OCI-LY1 (cell line): ENCODE measurements around the gene ARAP3.

Experiments used
- EZH2 ChIP-seq: fragments of 200-600 bp; sonication (generic), shearing (Covaris generic); IDR thresholded peaks from 2 replicates; pipeline ENCODE4 v1.8.0; 2017; ENCODE audit warnings: borderline replicate concordance, mixed run types, mild to moderate bottlenecking, antibody characterized with exemption, low read length, moderate library complexity, mixed read lengths
- TF ChIP-seq, protein P1 (sequence below): fragments of 200-600 bp; sonication (generic), shearing (Covaris generic); IDR thresholded peaks from 2 replicates; pipeline ENCODE4 v1.5.1; 2017; ENCODE audit warnings: mild to moderate bottlenecking, antibody characterized with exemption, low read length, moderate library complexity, mixed read lengths

DNA sequence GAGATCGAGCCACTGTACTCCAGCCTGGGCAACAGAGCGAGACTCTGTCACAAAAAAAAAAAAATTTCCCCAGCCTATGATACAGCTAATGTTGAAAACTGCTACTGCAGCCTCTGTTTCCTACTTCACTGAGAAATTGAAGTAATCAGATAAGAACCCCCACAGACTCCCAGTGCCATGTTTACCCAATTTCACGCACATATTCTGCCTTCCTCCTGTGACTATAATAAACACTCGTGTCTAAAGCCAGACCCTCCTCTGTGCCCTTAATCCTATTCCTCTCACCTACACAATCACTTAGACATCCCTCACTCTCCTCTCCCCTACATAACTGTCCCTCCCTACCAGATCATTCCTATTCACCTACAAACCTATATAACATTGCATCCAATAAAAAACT is 6.4 kb downstream of the ARAP3 start:
- TF ChIP-seq, protein P1, sequence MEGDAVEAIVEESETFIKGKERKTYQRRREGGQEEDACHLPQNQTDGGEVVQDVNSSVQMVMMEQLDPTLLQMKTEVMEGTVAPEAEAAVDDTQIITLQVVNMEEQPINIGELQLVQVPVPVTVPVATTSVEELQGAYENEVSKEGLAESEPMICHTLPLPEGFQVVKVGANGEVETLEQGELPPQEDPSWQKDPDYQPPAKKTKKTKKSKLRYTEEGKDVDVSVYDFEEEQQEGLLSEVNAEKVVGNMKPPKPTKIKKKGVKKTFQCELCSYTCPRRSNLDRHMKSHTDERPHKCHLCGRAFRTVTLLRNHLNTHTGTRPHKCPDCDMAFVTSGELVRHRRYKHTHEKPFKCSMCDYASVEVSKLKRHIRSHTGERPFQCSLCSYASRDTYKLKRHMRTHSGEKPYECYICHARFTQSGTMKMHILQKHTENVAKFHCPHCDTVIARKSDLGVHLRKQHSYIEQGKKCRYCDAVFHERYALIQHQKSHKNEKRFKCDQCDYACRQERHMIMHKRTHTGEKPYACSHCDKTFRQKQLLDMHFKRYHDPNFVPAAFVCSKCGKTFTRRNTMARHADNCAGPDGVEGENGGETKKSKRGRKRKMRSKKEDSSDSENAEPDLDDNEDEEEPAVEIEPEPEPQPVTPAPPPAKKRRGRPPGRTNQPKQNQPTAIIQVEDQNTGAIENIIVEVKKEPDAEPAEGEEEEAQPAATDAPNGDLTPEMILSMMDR: no peak
- TF ChIP-seq EZH2: no peak
